Sigmoid colon (tissue), 4 donors: ENCODE results near the gene STIM2.

Source experiments
- EP300 ChIP-seq, 4 donors: sonication (generic); formaldehyde crosslinking; IDR thresholded peaks; one replicate each; pipeline ENCODE4 v1.6.1; 2017; ENCODE audit warnings: antibody characterized with exemption in 4 of 4
- POLR2A ChIP-seq, 2 donors: fragments of 450-650 bp; IDR thresholded peaks; one replicate each; pipeline ENCODE4 v1.6.1; 2016; ENCODE audit warnings: antibody characterized with exemption in 2 of 2, mild to moderate bottlenecking in 2 of 2, moderate library complexity in 2 of 2

DNA sequence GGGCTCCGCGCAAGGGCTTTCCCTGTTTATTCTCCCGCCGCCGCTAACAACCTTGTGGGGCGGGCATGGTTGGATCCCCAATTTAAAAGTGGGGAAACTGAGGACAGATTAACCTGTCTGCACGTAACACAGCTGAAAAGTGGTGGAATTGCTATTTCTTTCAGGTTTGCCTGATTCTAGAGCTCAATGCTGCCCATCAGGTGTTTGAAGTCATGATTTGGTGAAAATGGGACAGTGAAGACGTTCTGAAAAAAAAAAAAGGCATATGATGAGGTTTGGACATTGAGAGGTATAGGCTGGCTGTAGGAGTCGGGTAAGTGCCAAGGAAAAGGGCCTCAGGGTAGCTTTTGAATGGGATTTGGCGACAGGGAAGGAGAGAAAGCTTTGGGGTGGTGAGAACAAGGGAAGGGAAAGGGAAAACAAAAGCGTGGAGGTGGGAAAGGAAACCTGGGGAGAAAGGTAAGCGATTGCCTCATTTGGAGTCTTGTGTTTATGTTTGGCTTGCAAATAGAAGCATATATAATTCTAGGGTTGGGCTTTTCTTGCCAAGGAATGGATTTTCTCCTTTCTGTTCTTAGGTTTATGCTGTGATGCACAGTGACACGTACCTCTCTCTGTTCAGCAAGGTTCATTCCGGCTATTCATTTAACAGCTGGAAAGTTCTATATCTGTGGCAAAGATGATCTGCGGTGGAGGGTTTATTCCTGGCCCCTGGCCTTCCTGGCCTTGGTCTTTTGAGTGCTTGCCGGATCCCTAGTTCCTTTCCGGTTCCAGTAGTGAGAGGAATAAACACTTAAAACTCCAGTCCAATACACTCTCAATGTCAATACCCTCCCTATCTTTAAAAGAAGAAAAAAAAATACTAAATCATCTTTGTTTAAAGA, 2.4 kb upstream of the STIM2 start:
- TF ChIP-seq EP300 (IDR thresholded peaks at IDR 0.05) (no peak), POLR2A (IDR thresholded peaks at IDR 0.05) (no peak)
